ENCODE data around the gene CEP20.

- TF ChIP-seq EP300 (IDR thresholded peaks at IDR 0.05; ENCODE audit: borderline replicate concordance in 1 of 2, low read depth in 2 of 2, low read length in 2 of 2) (no peak), CTCF (IDR thresholded peaks at IDR 0.05; ENCODE audit: control extremely low read depth in 1 of 3, insufficient read depth in 1 of 3, low read depth in 1 of 3, low read length in 3 of 3) (no peak), POLR2AphosphoS5 (IDR thresholded peaks at IDR 0.05; ENCODE audit: low read depth, low read length) (no peak), TBP (IDR thresholded peaks at IDR 0.05; ENCODE audit: low read depth, low read length) (no peak)
Observed at GRCh38 chr16:15832241-15832640, 56.2 kb downstream of the CEP20 start.
